Dendritic cell treated with granulocyte-macrophage colony-stimulating factor and Interleukin-4, amounts not matched to agents 40 ng/mL and 50 ng/mL, for 4 days (primary cell): Measurements from ENCODE around the gene ACACA.

ENCODE experiments used
- H3K27ac Mint-ChIP-seq: one replicate; pipeline ENCODE4 v1.8.0; 2022; ENCODE audit warnings: mild to moderate bottlenecking, mixed read lengths
- H3K27me3 Mint-ChIP-seq: one replicate; pipeline ENCODE4 v1.8.0; 2022; ENCODE audit warnings: mild to moderate bottlenecking, mixed read lengths
- H3K36me3 Mint-ChIP-seq: one replicate; pipeline ENCODE4 v1.8.0; 2022; ENCODE audit warnings: low read depth, mixed read lengths
- H3K4me1 Mint-ChIP-seq: one replicate; pipeline ENCODE4 v1.8.0; 2022; ENCODE audit warnings: low read depth, mixed read lengths
- H3K4me3 Mint-ChIP-seq: one replicate; pipeline ENCODE4 v1.8.0; 2022; ENCODE audit warnings: mild to moderate bottlenecking, moderate library complexity, mixed read lengths
- H3K9me3 Mint-ChIP-seq: one replicate; pipeline ENCODE4 v1.8.0; 2022; ENCODE audit warnings: mixed read lengths
- intact Hi-C: fragments of 100-400 bp; cut with micrococcal nuclease; formaldehyde crosslinking; loops from one replicate; pipeline ENCODE4 v1.15.0; 2022

ACACA gene

DNA sequence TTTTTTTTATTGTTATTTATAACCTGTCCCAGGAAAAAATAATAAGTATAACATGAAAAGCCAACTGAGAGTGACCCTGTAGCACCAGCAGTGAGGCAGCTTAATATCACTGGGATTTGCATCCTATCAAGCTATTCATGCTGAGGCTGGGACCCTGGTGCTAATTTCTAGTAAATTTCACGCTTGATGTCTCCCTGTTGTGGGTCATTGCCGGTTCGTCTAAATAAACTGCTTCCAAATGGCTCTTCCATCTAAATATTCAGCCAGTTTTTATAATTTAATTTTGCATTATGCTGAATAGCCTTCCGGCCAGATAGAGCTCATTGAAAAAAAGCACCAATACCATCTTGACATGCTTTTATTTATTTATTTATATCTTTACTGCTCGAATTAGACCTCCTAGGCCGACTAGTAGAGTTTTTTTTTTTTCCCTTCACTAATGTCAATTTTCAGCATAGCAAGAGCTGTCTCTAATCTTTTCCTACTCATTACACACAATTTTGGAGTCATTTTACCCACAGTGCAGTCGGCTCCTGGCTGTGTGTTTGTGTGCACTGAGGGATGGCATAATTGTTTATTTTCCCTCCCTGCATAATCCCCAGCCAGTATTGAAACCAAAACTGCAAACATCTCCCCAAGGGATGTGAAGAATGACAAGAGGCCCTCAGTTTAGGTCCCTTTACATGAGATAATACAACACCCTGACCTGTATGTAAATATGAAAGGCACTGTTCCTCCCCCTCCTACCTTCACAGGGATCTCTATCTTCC, 289.1 kb downstream of the ACACA start:
- Mint-ChIP-seq H3K4me1 (peaks cover 20% of the 10 kb centered on the region), H3K4me3 (no peak overlapping the region), H3K36me3 (peaks cover 61% of the 10 kb centered on the region), H3K9me3 (no peaks in the 10 kb centered on the region), H3K27me3 (no peaks in the 10 kb centered on the region), H3K27ac (no peak overlapping the region)
- intact Hi-C loops = no loop called here

DNA sequence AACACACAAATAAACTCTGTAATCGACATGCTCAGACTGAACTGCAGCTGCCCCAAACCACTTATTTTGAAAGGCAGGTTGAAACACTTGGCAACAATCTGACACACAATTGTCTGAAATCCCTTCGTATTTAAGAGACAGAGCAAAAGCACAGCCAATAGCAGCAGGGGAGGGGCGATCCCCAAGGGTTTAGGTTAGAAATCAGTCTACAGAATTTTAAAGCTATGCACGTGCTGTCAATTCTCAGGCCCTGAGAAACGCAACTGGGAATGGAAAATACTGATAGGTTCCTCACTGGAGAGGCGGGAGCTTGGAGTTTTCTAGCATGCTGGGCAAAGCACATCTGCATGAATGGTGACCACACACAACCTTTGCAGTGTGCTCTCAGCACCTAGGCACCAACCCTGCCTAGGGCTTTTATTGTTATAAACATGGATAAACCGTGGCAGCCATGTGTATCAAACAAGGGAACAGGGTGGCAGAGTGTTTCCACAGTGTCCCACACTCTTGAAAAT, 289.9 kb downstream of the ACACA start:
- Mint-ChIP-seq H3K9me3 (no peaks in the 10 kb centered on the region), H3K36me3 (peaks cover 61% of the 10 kb centered on the region), H3K4me1 (peaks cover 20% of the 10 kb centered on the region), H3K27me3 (no peaks in the 10 kb centered on the region), H3K4me3 (no peak overlapping the region), H3K27ac (no peak overlapping the region)
- intact Hi-C loops = no loop called here

DNA sequence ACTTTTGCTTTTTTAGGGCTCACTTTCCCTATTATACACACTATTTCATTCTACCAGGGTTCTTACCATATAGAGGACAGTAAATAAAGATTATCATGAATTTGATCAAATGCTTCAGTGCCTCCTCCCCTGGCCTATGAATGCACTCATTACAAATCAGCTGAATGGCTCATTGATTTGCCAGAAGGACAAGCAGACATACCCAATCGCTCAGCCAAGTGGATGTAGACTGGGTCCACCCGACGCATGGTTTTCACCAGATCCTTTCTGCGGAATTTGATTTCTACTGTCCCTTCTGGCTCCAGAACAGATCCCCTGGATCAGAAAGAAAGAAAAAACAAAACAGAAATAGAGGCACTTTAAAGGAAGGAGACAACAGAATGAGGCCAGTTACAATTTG, 295.3 kb downstream of the ACACA start:
- Mint-ChIP-seq H3K4me1 (peaks cover 5% of the 10 kb centered on the region), H3K36me3 (peaks cover 72% of the 10 kb centered on the region), H3K4me3 (no peak overlapping the region), H3K27me3 (no peaks in the 10 kb centered on the region), H3K27ac (no peak overlapping the region), H3K9me3 (no peaks in the 10 kb centered on the region)
- intact Hi-C loops = no loop called here

DNA sequence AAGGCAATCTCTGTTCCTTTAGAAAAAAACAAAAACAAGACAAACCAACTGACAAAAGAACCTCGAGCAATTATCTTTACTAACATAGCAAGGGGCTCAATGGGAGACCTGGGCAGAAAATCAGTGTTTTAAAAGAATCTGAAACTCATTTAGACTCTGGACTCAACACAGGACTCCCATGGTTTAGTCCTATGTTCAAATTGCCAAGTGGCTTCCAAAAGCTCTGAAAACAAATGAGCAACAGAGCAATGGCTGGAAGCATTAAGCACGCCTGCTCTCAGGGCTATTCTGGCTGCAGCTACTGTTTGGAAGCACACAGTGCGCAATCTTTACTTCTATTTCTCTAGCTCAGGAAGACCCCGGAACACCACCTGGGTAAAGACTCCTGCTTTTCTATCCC, 295.9 kb downstream of the ACACA start:
- no peaks in the 10 kb centered on the region for H3K9me3 Mint-ChIP-seq
- H3K36me3 Mint-ChIP-seq = peaks cover 72% of the 10 kb centered on the region
- no peak overlapping the region for H3K4me3 Mint-ChIP-seq
- intact Hi-C loops = no loop called here
- peaks cover 5% of the 10 kb centered on the region for H3K4me1 Mint-ChIP-seq
- H3K27me3 Mint-ChIP-seq = no peaks in the 10 kb centered on the region
- H3K27ac Mint-ChIP-seq = no peak overlapping the region

GRCh38 chr17:37109731-37110710, 296.6 kb downstream of the ACACA start:
- H3K4me3 Mint-ChIP-seq = no peak overlapping the region

GRCh38 chr17:37109106-37109505, 297.5 kb downstream of the ACACA start:
- no peak overlapping the region for H3K4me3 Mint-ChIP-seq
- H3K4me1 Mint-ChIP-seq = peaks cover 5% of the 10 kb centered on the region
- H3K27ac Mint-ChIP-seq = no peak overlapping the region
- H3K36me3 Mint-ChIP-seq = peaks cover 84% of the 10 kb centered on the region
- H3K27me3 Mint-ChIP-seq = no peaks in the 10 kb centered on the region
- intact Hi-C loops = no loop called here
- H3K9me3 Mint-ChIP-seq = no peaks in the 10 kb centered on the region

More at GRCh38 chr17:37109731-37110710, 296.6 kb downstream of the ACACA start:
- peaks cover 5% of the 10 kb centered on the region for H3K4me1 Mint-ChIP-seq
- intact Hi-C loops = no loop called here
- no peak overlapping the region for H3K27ac Mint-ChIP-seq
- no peaks in the 10 kb centered on the region for H3K9me3 Mint-ChIP-seq
- H3K36me3 Mint-ChIP-seq = peaks cover 75% of the 10 kb centered on the region
- no peaks in the 10 kb centered on the region for H3K27me3 Mint-ChIP-seq

DNA sequence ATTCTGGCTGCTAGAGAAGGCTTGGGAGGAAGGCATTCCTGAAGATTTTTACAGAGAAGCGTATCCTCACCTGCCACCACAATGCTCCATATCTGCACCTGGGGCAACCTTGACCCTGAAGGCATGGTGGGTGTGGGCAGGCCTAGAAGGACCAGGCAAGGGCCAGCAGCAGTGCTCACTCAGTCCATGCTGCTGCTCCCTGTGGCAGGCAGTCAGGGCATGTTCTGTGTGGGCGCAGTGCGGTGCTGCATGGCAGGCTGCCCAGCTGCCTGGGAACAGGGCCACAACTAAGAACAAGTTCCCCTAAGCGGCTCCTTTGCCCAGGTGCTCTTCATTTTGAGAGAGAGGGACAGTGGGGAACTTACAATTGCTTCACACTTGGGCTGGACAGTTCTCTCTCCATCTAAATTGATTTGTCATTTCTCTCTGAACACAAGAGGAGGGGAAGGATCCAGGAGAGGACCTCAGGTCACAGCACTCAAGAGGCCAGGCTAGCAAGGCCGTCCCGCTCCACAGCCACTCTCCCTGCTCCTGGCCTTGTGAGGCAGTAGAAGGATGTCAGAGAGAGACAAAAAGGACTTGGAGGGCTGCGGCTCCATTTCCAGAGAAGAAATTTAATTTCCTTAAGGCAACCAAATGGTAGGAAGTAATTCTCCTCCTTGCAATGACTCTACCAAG, 299.1 kb downstream of the ACACA start:
- Mint-ChIP-seq H3K27me3 (no peaks in the 10 kb centered on the region), H3K9me3 (no peaks in the 10 kb centered on the region), H3K4me1 (peaks cover 5% of the 10 kb centered on the region), H3K27ac (no peak overlapping the region), H3K36me3 (peaks cover 91% of the 10 kb centered on the region), H3K4me3 (no peak overlapping the region)
- intact Hi-C loops = no loop called here

GRCh38 chr17:37106049-37106448, 300.6 kb downstream of the ACACA start:
- peaks cover 5% of the 10 kb centered on the region for H3K4me1 Mint-ChIP-seq
- intact Hi-C loops = no loop called here
- no peak overlapping the region for H3K27ac Mint-ChIP-seq
- H3K27me3 Mint-ChIP-seq = no peaks in the 10 kb centered on the region
- H3K9me3 Mint-ChIP-seq = no peaks in the 10 kb centered on the region
- H3K36me3 Mint-ChIP-seq = peaks cover 86% of the 10 kb centered on the region
- no peak overlapping the region for H3K4me3 Mint-ChIP-seq

- intact Hi-C loops = no loop called here
- Mint-ChIP-seq H3K36me3 (peaks cover 75% of the 10 kb centered on the region), H3K9me3 (no peaks in the 10 kb centered on the region), H3K4me3 (no peak overlapping the region), H3K4me1 (peaks cover 24% of the 10 kb centered on the region), H3K27ac (no peak overlapping the region), H3K27me3 (peaks cover 2% of the 10 kb centered on the region)
Measured at GRCh38 chr17:37103231-37103630, 303.4 kb downstream of the ACACA start.

- Mint-ChIP-seq H3K27me3 (peaks cover 2% of the 10 kb centered on the region), H3K27ac (no peak overlapping the region), H3K4me1 (peaks cover 24% of the 10 kb centered on the region), H3K36me3 (peaks cover 75% of the 10 kb centered on the region), H3K4me3 (no peak overlapping the region), H3K9me3 (no peaks in the 10 kb centered on the region)
- intact Hi-C loops = no loop called here
Measured at GRCh38 chr17:37101306-37101705, 305.3 kb downstream of the ACACA start.

DNA sequence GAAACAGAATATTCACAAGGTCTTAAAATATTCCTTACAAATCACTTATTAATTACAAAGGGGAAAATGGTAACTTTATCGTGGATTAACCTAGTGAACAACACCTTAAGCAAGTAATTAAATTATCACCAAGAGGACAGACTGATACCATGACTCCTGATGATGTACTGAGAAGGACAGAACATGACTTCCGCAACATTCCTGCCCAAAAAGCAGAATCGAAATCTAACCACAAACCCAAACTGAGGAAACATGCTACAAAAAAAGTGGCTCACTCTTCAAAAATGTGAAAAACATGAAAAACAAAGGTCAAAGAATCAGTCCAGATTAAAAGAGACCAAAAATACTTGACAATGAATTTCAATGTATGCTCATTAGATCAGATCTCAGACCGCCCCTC, 306.4 kb downstream of the ACACA start:
- Mint-ChIP-seq H3K4me3 (no peak overlapping the region), H3K9me3 (no peaks in the 10 kb centered on the region), H3K27me3 (peaks cover 2% of the 10 kb centered on the region), H3K36me3 (peaks cover 76% of the 10 kb centered on the region), H3K27ac (peak overlapping the region; percentile 66), H3K4me1 (peaks cover 24% of the 10 kb centered on the region)
- intact Hi-C loops = no loop called here

DNA sequence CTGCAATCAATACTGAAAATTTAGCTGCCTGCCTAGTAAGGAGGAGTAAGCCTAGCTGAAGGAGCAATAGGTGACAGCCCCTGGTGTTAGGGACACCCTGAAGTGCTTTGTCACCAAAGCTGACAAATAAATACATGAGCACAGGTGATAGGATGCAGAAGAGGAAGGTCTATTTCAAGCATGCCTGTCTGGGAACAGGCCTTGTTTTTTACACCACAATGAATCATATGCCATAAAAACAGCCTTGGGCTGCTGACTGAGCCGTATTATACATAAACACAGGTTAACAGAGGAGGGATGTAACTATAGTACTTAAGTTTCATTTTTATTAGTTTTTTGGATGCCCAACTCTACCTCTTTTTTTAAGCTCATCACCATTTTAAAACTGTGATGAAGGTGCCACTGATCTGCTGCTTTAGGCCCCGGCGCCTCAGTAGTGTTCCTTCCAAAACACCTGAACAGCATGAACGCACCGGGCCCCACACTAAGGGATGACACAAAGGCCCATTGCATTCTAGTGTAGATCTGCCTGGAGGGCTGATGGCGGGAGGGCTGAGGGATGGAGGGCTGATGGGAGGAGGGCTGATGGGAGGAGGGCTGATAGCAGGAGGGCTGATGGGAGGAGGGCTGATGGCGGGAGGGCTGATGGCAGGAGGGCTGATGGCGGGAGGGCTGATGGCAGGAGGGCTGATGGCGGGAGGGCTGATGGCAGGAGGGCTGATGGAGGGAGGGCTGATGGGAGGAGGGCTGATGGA, 307.5 kb downstream of the ACACA start:
- H3K4me1 Mint-ChIP-seq = peaks cover 24% of the 10 kb centered on the region
- peaks cover 78% of the 10 kb centered on the region for H3K36me3 Mint-ChIP-seq
- H3K27me3 Mint-ChIP-seq = peaks cover 2% of the 10 kb centered on the region
- no peaks in the 10 kb centered on the region for H3K9me3 Mint-ChIP-seq
- H3K27ac Mint-ChIP-seq = peak overlapping the region; percentile 66
- intact Hi-C loops = no loop called here
- no peak overlapping the region for H3K4me3 Mint-ChIP-seq

- Mint-ChIP-seq H3K36me3 (peaks cover 75% of the 10 kb centered on the region), H3K4me3 (no peak overlapping the region), H3K27me3 (peaks cover 2% of the 10 kb centered on the region), H3K9me3 (no peaks in the 10 kb centered on the region), H3K27ac (no peak overlapping the region), H3K4me1 (peaks cover 24% of the 10 kb centered on the region)
- intact Hi-C loops = no loop called here
Measured at GRCh38 chr17:37098152-37098551, 308.5 kb downstream of the ACACA start.
